Fibroblast of the aortic adventitia (primary cell): ENCODE data around the gene RPL36. TPM values are rescaled to one million over a fixed set of nuclear protein-coding genes. Genes with fewer than 3 reads are reported as not detected.
"Not testable (repeated sequence)": the region's sequence is repeated elsewhere in the genome, so short reads cannot be mapped to it uniquely, and the experiment has no call there.

Source experiments
- DNase-seq: peaks from one replicate; pipeline ENCODE4 v3.0.0-alpha.2; 2010; ENCODE audit warnings: low read depth
- H3K4me3 ChIP-seq: 2 replicates; pipeline ENCODE4 v1.5.1; 2011; ENCODE audit warnings: low read depth, mild to moderate bottlenecking, control low read depth, low read length, moderate library complexity
- total RNA-seq: library from RNA; depleted of rRNA; stranded (reverse); fragments of >200 nt; gene quantifications from 2 replicates; pipeline ENCODE4 v1.2.3, GENCODE V29; 2012; ENCODE audit warnings: low replicate concordance
- TF ChIP-seq, protein P1 (sequence below): IDR thresholded peaks from 2 replicates; pipeline ENCODE4 v1.5.1; 2011; ENCODE audit warnings: mild to moderate bottlenecking, low read length, control low read depth, inconsistent platforms; ENCODE audit not compliant: insufficient read depth

Gene RPL36
- total RNA-seq, 1 donor, result 296 TPM

DNA sequence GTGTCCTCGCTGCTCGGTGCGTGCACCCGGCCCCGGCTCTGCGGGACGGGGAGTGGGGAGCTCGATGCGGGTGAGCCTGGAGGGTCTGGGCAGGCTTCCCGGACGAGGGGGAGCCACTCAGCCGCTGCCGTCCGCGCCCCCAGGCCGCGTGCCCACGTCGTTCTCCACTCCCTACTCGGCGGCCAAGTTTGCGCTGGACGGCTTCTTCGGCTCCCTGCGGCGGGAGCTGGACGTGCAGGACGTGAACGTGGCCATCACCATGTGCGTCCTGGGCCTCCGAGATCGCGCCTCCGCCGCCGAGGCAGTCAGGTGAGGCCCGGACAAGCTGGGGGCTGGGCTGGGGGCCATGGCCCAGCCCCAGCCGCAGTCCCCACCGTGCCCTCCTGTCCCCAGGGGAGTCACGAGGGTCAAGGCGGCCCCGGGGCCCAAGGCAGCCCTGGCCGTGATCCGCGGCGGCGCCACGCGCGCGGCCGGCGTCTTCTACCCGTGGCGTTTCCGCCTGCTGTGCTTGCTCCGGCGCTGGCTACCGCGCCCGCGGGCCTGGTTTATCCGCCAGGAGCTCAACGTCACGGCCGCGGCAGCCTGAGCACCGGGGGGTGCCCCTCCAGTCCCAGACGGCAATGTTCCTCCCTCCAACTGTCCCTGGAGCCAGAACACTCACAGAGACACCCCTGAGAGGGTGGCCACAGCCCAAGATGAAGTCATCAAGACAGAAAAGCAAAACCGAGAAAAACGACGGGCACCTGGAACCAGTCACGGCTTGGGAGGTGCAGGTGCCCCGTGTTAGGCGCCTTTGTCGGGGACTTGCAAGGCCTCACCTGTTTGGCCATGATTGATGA lies 2.5 kb upstream of the RPL36 start:
- TF ChIP-seq, protein P1, sequence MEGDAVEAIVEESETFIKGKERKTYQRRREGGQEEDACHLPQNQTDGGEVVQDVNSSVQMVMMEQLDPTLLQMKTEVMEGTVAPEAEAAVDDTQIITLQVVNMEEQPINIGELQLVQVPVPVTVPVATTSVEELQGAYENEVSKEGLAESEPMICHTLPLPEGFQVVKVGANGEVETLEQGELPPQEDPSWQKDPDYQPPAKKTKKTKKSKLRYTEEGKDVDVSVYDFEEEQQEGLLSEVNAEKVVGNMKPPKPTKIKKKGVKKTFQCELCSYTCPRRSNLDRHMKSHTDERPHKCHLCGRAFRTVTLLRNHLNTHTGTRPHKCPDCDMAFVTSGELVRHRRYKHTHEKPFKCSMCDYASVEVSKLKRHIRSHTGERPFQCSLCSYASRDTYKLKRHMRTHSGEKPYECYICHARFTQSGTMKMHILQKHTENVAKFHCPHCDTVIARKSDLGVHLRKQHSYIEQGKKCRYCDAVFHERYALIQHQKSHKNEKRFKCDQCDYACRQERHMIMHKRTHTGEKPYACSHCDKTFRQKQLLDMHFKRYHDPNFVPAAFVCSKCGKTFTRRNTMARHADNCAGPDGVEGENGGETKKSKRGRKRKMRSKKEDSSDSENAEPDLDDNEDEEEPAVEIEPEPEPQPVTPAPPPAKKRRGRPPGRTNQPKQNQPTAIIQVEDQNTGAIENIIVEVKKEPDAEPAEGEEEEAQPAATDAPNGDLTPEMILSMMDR, result no peak
- H3K4me3 ChIP-seq, result peak overlapping the region; percentile 60
- DNase-seq, result no peak

DNA sequence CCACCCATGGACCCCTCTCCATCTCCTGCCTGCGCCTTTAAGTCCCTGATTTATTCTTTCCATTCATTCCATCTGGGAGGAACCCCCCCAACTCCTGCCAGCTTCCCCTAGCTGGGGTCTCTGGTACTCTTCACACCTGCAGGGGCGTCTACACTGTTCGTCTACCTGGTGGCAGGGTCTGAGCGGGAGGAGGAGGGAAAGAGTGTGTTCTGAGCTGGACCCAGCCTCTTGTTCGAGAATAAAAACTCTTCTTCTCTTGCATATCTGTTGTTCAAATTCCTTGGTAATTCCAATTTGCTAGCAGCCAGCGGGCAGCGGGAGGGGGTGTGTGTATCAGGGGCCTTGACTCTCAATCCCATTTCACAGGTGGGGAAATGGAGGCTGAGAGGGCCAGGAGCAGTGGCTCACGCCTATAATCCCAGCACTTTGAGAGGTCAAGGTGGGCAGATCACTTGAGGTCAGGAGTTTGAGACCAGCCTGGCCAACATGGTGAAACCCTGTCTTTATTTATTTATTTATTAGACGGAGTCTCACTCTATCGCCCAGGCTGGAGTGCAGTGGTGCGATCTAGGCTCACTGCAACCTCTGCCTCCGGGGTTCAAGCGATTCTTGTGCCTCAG lies 1.7 kb upstream of the RPL36 start:
- DNase-seq, H3K4me3 ChIP-seq: not testable (repeated sequence)

DNA sequence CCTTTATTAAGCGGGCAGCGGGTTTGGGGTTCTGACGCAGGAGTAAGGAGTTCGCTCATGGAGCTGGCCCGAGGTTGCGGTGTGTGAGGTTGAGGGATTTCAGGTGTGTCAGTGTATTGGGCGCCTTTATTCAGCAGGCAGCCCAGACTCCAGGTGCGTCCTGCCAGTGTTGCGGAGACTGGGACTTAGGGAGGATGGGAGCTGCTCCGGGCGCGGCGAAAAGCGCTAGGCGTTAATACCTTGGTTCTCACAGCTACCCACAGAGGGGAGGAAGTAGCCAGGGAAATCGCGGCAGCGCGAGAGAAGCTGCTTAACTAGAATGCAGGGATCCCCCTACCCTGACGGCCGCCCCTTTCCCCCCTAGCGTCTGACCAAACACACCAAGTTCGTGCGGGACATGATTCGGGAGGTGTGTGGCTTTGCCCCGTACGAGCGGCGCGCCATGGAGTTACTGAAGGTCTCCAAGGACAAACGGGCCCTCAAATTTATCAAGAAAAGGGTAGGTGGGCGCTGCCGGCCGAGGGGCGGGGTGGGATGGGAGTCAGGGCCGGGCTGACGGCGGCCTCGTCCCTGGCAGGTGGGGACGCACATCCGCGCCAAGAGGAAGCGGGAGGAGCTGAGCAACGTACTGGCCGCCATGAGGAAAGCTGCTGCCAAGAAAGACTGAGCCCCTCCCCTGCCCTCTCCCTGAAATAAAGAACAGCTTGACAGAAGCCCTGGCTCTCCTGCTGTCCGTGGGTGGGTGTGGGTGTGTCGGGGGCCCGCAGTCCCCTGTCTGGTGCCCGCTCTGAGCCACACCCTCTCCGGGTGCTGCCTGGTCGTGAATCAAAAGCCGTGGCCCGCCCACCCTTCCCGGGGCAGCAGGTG lies 1.1 kb downstream of the RPL36 start:
- H3K4me3 ChIP-seq, result peak overlapping the region; percentile 93
- DNase-seq, result peak; percentile 78
- TF ChIP-seq, protein P1, result no peak

DNA sequence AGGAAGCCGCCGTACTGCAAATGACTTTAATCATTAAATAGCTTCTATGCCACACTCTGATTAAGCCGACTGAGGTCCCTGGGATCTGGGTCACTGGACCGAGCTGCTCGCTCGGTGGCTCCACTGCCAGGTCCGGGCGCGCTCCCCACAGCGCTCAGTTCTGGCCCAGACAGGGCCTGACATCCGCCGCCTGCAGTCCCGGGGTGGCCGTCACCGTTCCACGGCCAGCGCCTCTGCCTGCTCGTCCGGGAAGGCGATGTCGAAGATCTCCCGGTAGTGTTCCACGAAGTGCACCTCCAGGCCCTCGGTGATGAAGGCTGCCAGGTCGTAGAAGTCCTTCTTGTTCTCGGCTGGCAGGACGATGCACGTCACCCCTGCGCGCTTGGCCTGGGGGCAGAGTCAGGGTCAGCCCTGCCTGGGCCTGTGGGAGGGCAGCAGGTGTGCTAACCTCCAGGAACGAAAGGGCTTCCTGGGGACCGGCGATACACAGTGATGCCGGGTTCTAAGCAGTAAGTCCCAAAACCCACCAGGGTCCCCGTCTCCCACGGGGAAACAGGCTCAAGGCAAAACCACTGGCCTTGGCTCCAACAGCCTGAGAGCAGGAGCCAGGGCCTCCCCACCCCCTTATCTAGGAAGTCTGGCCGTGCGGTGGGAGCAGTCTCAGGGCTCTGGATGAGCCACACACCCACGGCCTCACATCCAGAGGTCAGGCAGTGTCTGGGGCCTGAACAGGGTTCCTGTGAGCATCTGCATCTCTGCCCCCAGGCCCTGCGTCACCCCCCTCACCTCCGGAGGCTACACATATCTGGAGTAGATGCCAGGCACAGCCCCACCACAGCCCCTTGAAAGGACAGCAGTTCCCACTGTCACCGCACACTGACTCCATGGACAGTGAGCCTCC lies 2.0 kb downstream of the RPL36 start:
- peak overlapping the region; percentile 93 for H3K4me3 ChIP-seq
- DNase-seq, result peak; percentile 27
- TF ChIP-seq, protein P1, result no peak

DNA sequence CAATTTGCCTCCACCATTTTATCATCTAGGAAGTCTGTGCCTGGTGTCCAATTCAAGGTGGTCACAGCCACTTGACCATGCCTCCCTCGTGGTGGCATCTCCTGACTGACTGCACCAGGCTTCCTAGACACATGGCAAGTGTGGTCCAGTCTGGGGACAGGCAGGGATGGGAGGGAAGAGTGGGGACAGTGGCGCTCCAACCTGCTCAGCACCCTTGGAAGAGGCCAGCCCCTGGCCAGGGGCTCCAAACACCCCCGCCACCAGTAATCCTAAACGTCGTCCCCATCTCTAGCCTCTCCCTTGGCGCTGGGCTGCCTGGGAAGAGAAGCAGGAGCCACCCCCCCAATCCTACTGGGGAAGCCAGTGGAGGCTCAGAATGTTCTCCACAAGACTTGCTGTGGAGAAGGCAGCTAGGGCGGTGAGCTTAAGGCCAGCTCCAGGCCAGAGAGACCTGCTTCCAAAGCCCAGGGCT lies 2.7 kb downstream of the RPL36 start:
- TF ChIP-seq, protein P1, result no peak

DNA sequence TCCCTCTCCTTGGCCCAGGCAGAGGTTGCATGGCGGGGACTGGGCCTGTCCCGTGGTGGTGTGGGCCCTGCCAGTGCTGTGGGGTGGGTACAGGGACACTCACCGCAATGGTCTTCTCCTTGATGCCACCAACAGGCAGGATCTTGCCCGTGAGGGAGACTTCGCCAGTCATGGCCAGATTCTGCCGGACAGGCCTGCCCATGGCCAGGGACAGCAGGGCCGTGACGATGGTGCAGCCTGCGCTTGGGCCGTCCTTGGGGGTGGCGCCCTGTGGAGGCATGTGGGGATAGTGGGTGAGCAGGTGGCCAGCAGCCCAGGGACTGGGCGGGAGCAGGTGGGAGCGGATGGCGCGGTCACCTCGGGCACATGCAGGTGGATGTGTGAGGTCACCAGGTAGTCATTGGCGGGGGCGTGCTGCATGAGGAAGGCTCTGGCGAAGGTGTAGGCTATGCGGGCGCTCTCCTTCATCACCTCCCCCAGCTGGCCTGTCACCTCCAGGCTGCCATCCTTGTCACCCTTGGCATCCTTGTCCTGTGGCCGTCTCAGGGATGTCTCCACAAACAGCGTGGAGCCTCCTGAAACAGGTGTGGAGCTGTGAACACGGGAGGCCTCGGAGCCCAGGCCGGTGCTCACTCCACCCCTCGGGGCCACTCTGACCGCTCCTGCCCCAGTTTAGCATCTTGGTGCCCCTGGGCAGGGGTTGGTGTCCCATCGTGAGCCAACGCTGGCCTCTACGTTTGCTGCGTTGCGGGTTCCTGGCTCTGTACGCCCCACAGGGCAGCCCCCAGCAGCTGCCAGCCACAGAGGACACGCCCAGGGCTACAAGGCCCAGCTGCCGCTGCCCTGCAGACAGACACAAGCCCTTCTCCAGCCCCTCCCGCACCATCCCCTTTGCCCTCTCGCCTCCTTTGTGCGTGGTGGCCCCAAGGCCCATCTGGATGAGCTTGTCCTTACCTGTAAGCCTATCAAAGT lies 3.4 kb downstream of the RPL36 start:
- no peak overlapping the region for H3K4me3 ChIP-seq
- DNase-seq, result no peak
- TF ChIP-seq, protein P1, result no peak

More for the DNA sequence above, 2.7 kb downstream of the RPL36 start:
- H3K4me3 ChIP-seq, result no peak overlapping the region
- no peak for DNase-seq
